Central memory CD4-positive, alpha-beta T cell (primary cell): Measurements from ENCODE around the gene WFDC11.
"Not testable (repeated sequence)": the region's sequence is repeated elsewhere in the genome, so short reads cannot be mapped to it uniquely, and the experiment has no call there.

Source experiments
- DNase-seq: peaks from one replicate; pipeline ENCODE4 v3.0.0; 2022
- total RNA-seq, 3 experiments: gene quantifications; one replicate each; lab custom pipeline; 2026; lab: John Stamatoyannopoulos, UW

Gene WFDC11
- total RNA-seq, result 0 reads per million in 3 experiments

GRCh38 chr20:45670139-45670538 is at the start of gene WFDC11:
WFDC11 (minus strand) TSS chr20:45670239; CDS start chr20:45650600, 19,639 bp downstream.
- DNase-seq, result no peak

GRCh38 chr20:45716141-45716688 is 46.2 kb upstream of the WFDC11 start:
- not testable (repeated sequence) for DNase-seq

- DNase-seq, result no peak
These were observed 35.1 kb upstream of the WFDC11 start, which contains the start of gene WFDC10B for GRCh38 chr20:45704969-45705637. WFDC10B (minus strand) TSS chr20:45705019; CDS start chr20:45685992, 19,027 bp downstream.

- no peak for DNase-seq
These were observed 31.8 kb upstream of the WFDC11 start, which contains the start of gene WFDC13 for GRCh38 chr20:45701873-45702272. WFDC13 (plus strand) TSS chr20:45702038; CDS start chr20:45702124, 86 bp downstream.

- DNase-seq, result no peak
These were observed 31.1 kb upstream of the WFDC11 start for GRCh38 chr20:45701104-45701503.

GRCh38 chr20:45695496-45695895 is 25.5 kb upstream of the WFDC11 start:
- DNase-seq, result no peak

- not testable (repeated sequence) for DNase-seq
These were observed 23.3 kb upstream of the WFDC11 start for GRCh38 chr20:45693346-45693745.

GRCh38 chr20:45685896-45686295 is 15.9 kb upstream of the WFDC11 start:
- DNase-seq, result no peak

GRCh38 chr20:45679650-45680049 is 9.6 kb upstream of the WFDC11 start:
- DNase-seq, result no peak

- DNase-seq, result no peak
These were observed 2.7 kb upstream of the WFDC11 start for GRCh38 chr20:45672765-45673164.

- DNase-seq, result not testable (repeated sequence)
These were observed 13.0 kb downstream of the WFDC11 start for GRCh38 chr20:45657038-45657437.

GRCh38 chr20:45651726-45652125 is 18.3 kb downstream of the WFDC11 start:
- DNase-seq, result not testable (repeated sequence)

GRCh38 chr20:45649312-45649863 is 20.7 kb downstream of the WFDC11 start:
- DNase-seq, result no peak

GRCh38 chr20:45647441-45648050 is 22.5 kb downstream of the WFDC11 start:
- no peak for DNase-seq

- no peak for DNase-seq
These were observed 23.2 kb downstream of the WFDC11 start for GRCh38 chr20:45646875-45647274.

- DNase-seq, result not testable (repeated sequence)
These were observed 24.2 kb downstream of the WFDC11 start for GRCh38 chr20:45645869-45646268.

- not testable (repeated sequence) for DNase-seq
These were observed 29.0 kb downstream of the WFDC11 start for GRCh38 chr20:45641076-45641475.

- no peak for DNase-seq
These were observed 30.4 kb downstream of the WFDC11 start for GRCh38 chr20:45639687-45640086.

- DNase-seq, result no peak
These were observed 33.5 kb downstream of the WFDC11 start for GRCh38 chr20:45636513-45636912.

GRCh38 chr20:45631184-45631583 is 38.9 kb downstream of the WFDC11 start, which contains the start of gene WFDC9:
WFDC9 (minus strand) TSS chr20:45631284; CDS start chr20:45610181, 21,103 bp downstream.
- no peak for DNase-seq

- DNase-seq, result no peak
These were observed 39.7 kb downstream of the WFDC11 start for GRCh38 chr20:45630371-45630770.

- DNase-seq, result no peak
These were observed 40.4 kb downstream of the WFDC11 start, which contains the start of gene WFDC10A for GRCh38 chr20:45629496-45630100. WFDC10A (plus strand) TSS chr20:45629739; CDS start chr20:45629814, 75 bp downstream.

GRCh38 chr20:45626540-45626939 is 43.5 kb downstream of the WFDC11 start:
- DNase-seq, result no peak
